Gastrocnemius medialis (tissue), 4 donors: Measurements from ENCODE around the gene TIMP4.

ENCODE experiments used
- POLR2A ChIP-seq, 2 donors: fragments of 450-650 bp; IDR thresholded peaks; one replicate each; pipeline ENCODE4 v1.6.1; 2017; ENCODE audit warnings: antibody characterized with exemption in 2 of 2, mild to moderate bottlenecking in 2 of 2, moderate library complexity in 2 of 2
- TF ChIP-seq, protein P1 (sequence below), 5 experiments: fragments of 450-650 bp in 3 of 5; fragments of 200-600 bp in 2 of 5; sonication (generic) in 2 of 5; IDR thresholded peaks in 4 of 5; conservative IDR thresholded peaks in 1 of 5; 1 replicate in 4 of 5; 2 replicates in 1 of 5; pipeline ENCODE4 v1.5.1; 2016 to 2019; ENCODE audit warnings: antibody characterized with exemption in 5 of 5, mild to moderate bottlenecking in 3 of 5, moderate library complexity in 3 of 5

DNA sequence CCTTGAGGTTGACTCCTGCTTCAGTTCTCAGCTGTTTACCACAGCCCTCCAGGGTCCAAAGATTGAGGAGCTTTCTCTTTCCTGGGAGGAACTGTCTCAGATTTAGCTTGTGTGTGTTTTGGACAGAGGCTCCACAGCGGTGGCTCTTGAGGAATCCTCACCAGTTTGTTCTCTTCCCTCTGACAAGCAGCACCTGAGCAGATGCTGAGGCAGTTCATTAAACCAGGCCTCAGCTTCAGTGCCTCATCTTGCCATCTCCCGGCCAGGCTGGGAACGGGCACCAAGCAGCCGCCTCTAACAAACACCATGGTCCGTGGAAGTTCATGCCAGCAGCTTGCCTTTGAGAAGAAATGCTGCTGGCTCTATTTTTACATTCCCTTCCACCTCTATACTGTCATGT, 25.8 kb upstream of the TIMP4 start:
- TF ChIP-seq, protein P1, sequence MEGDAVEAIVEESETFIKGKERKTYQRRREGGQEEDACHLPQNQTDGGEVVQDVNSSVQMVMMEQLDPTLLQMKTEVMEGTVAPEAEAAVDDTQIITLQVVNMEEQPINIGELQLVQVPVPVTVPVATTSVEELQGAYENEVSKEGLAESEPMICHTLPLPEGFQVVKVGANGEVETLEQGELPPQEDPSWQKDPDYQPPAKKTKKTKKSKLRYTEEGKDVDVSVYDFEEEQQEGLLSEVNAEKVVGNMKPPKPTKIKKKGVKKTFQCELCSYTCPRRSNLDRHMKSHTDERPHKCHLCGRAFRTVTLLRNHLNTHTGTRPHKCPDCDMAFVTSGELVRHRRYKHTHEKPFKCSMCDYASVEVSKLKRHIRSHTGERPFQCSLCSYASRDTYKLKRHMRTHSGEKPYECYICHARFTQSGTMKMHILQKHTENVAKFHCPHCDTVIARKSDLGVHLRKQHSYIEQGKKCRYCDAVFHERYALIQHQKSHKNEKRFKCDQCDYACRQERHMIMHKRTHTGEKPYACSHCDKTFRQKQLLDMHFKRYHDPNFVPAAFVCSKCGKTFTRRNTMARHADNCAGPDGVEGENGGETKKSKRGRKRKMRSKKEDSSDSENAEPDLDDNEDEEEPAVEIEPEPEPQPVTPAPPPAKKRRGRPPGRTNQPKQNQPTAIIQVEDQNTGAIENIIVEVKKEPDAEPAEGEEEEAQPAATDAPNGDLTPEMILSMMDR (IDR thresholded peaks at IDR 0.05 in 4 of 5, conservative IDR thresholded peaks at IDR 0.05 in 1 of 5): no peak
- TF ChIP-seq POLR2A (IDR thresholded peaks at IDR 0.05): no peak
